Measurements from ENCODE around the gene NKTR. TPM values are rescaled to one million over a fixed set of nuclear protein-coding genes. Genes with fewer than 3 reads are reported as not detected.

Gene NKTR
- total and polyA plus RNA-seq, 2 of the 13 experiments (the other 11 are each of a cell fraction or from before 2014, with no cell fraction given), result 41.3 to 59.6 TPM

DNA sequence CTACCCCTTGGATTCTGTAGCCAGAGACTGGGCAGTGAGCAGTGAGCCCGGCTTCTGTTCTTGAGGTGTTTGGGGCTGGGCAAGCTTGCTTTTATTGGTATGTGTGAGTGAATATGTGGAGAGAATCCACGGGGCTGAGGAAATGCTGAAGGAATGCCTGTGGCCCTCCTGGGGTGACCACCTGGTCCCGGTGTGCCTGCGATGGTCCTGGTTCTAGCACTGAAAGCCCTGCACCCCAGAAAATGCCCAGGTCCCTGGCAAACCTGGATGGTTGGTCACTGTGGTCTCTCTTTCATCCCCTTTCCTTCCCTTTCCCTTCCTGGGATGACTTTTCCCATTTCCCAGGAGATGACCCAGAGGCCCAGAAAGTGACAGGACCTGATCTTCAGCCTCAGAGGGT lies 57.2 kb downstream of the NKTR start (continued):
- TF ChIP-seq, protein P1, sequence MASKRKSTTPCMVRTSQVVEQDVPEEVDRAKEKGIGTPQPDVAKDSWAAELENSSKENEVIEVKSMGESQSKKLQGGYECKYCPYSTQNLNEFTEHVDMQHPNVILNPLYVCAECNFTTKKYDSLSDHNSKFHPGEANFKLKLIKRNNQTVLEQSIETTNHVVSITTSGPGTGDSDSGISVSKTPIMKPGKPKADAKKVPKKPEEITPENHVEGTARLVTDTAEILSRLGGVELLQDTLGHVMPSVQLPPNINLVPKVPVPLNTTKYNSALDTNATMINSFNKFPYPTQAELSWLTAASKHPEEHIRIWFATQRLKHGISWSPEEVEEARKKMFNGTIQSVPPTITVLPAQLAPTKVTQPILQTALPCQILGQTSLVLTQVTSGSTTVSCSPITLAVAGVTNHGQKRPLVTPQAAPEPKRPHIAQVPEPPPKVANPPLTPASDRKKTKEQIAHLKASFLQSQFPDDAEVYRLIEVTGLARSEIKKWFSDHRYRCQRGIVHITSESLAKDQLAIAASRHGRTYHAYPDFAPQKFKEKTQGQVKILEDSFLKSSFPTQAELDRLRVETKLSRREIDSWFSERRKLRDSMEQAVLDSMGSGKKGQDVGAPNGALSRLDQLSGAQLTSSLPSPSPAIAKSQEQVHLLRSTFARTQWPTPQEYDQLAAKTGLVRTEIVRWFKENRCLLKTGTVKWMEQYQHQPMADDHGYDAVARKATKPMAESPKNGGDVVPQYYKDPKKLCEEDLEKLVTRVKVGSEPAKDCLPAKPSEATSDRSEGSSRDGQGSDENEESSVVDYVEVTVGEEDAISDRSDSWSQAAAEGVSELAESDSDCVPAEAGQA (IDR thresholded peaks at IDR 0.05; ENCODE audit: low read depth), result no peak
- TF ChIP-seq, protein P1 (CRISPR knock-in tag; IDR thresholded peaks at IDR 0.05; ENCODE audit: borderline replicate concordance), result no peak
- no peak for TF ChIP-seq NFE2L1 (CRISPR knock-in tag; IDR thresholded peaks at IDR 0.05; ENCODE audit: borderline replicate concordance)
- no peak for TF ChIP-seq ZNF234 (CRISPR knock-in tag; conservative IDR thresholded peaks at IDR 0.05)

DNA sequence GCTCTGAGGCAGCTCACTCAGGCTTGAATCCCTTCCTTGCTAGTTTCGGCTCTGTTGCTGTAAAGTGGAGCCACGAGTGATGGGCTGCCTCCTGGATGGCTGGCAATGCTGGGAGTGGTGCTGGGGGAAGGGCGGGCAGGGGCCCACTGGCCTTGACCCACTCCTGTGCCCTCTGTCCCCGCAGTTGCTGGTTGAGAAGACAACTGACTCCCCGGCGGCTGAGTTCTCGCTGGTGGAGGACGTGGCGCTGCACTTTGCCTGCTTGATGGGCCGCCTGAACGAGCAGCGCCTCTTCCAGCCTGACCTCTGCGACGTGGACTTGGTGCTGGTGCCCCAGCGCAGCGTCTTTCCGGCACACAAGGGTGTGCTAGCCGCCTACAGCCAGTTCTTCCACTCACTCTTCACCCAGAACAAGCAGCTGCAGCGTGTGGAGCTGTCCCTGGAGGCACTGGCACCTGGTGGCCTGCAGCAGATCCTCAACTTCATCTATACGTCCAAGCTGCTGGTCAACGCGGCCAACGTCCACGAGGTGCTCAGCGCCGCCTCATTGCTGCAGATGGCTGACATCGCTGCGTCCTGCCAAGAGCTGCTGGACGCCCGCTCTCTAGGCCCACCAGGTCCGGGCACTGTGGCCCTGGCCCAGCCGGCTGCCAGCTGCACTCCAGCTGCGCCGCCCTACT lies 57.7 kb downstream of the NKTR start:
- ATAC-seq, result no peak
- Histone ChIP-seq H3K79me2 (ENCODE audit: insufficient read depth, low read length) (peaks cover 1% of the 10 kb centered on the region), H3K9ac (ENCODE audit: insufficient read depth, low read depth, low read length) (no peak overlapping the region), H4K20me1 (ENCODE audit: insufficient read depth, low read length) (no peaks in the 10 kb centered on the region), H3K4me3 (replicated peaks in 1 of 3; ENCODE audit: insufficient read depth in 1 of 3, low read depth in 2 of 3, low read length in 3 of 3) (no peak overlapping the region), H3K36me3 (replicated peaks in 1 of 2; ENCODE audit: control insufficient read depth in 1 of 2, insufficient read depth in 2 of 2, low read length in 2 of 2) (no peaks in the 10 kb centered on the region), H3K27me3 (ENCODE audit: control insufficient read depth in 1 of 2, insufficient read depth in 2 of 2, low read length in 2 of 2) (no peaks in the 10 kb centered on the region), H2AFZ (ENCODE audit: low read length) (no peak overlapping the region), H3K27ac (ENCODE audit: extremely low read length, insufficient read depth, low read length) (no peak overlapping the region), H3K9me3 (ENCODE audit: low read length) (no peaks in the 10 kb centered on the region), H3K4me1 (ENCODE audit: insufficient read depth, low read length) (peaks cover 41% of the 10 kb centered on the region), H3K4me2 (ENCODE audit: low read depth, low read length) (no peak overlapping the region)
- in situ Hi-C loops (cut with HindIII; ENCODE audit: extremely low pct_ligation_motif_present, low pct_unique_long_range_greater_than_20kb), result no loop called here
- 81% methylated on average over 24 of the region's 34 CpGs for WGBS (ENCODE audit: low lambda C conversion rate)
- FAIRE-seq, result no peak
- DNase-seq (ENCODE audit: low spot score), result no peak
- CTCF ChIA-PET (ENCODE audit: low intra/inter-chr PET ratio, low total read pairs), result no interaction called here
- intact Hi-C loops (cut with micrococcal nuclease; ENCODE audit: unreplicated experiment), result no loop called here
- no TSS peak for BruUV-seq (replicated peaks)
- POLR2A ChIA-PET, result no interaction called here
- no peak for TF ChIP-seq MAZ (IDR thresholded peaks at IDR 0.05; ENCODE audit: borderline replicate concordance, low read depth, low read length)
- TF ChIP-seq MAZ (CRISPR knock-in tag; IDR thresholded peaks at IDR 0.05; ENCODE audit: low read depth), result no peak
- no peak for TF ChIP-seq CBX5 (CRISPR knock-in tag; IDR thresholded peaks at IDR 0.05; ENCODE audit: borderline replicate concordance)
- TF ChIP-seq, protein P2, sequence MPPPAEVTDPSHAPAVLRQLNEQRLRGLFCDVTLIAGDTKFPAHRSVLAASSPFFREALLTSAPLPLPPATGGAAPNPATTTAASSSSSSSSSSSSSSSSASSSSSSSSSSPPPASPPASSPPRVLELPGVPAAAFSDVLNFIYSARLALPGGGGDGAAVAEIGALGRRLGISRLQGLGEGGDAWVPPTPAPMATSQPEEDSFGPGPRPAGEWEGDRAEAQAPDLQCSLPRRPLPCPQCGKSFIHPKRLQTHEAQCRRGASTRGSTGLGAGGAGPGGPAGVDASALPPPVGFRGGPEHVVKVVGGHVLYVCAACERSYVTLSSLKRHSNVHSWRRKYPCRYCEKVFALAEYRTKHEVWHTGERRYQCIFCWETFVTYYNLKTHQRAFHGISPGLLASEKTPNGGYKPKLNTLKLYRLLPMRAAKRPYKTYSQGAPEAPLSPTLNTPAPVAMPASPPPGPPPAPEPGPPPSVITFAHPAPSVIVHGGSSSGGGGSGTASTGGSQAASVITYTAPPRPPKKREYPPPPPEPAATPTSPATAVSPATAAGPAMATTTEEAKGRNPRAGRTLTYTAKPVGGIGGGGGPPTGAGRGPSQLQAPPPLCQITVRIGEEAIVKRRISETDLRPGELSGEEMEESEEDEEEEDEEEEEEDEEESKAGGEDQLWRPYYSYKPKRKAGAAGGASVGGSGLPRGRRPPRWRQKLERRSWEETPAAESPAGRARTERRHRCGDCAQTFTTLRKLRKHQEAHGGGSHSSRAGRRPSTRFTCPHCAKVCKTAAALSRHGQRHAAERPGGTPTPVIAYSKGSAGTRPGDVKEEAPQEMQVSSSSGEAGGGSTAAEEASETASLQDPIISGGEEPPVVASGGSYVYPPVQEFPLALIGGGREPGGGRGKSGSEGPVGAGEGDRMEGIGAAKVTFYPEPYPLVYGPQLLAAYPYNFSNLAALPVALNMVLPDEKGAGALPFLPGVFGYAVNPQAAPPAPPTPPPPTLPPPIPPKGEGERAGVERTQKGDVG (CRISPR knock-in tag; IDR thresholded peaks at IDR 0.05; ENCODE audit: borderline replicate concordance), result peak; percentile 65; the same call in 1 of the 2 replicates
